Measurements from ENCODE around the gene SIK3.

SIK3 gene

DNA sequence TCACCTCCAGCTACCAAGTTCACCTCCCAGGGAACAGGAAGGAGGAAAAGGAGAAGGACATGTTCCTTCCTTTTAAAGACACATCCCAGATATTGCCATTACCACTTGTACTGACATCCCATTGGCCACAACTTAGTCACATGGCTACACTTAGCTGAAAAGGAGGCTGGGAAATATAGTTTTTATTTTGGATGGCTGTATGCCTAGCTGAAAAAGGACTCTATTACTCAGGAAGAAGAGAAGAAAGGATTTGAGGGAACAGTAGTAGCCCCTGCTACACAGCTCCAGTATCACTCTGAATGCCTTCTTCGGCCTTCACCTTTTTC is 304.5 kb downstream of the SIK3 start:
- no peak for DNase-seq (ENCODE audit: low read depth)

Measured in T follicular helper cell (primary cell).